ENCODE measurements around the gene STK32C. TPM values are rescaled to one million over a fixed set of nuclear protein-coding genes. Genes with fewer than 3 reads are reported as not detected.

The STK32C gene
- polyA plus RNA-seq, 4 donors: 11.2 to 17.3 (median 14.6) TPM

- no peak for DNase-seq (ENCODE audit: low read depth in 4 of 4, low spot score in 2 of 4)
Observed at GRCh38 chr10:132250481-132251475, 57.0 kb downstream of the STK32C start.

DNA sequence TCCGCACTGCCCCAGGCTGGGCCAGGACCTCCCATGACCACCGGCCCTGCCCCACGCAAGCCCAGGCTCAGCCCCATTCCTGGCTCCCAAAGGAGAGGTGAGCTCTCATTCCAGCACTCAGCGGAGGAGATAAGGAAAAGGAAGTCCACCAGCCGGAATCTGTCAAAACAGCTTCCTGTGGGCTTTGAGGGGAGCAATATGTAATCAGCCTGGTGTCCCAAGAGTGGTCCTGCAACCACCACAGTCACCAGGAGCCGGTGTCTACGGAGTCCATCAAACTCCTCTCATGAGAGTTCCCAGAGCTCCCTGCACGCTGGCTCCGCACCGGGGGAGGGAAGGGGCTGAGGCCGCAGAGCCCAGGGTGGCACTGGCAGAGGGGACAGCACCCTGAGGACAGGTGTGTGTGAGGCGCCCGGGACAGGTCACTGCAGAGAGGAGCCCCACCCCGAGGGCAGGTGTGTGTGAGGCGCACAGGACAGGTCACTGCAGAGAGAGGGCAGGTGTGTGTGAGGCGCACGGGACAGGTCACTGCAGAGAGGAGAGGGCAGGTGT lies 57.9 kb downstream of the STK32C start:
- no peak for DNase-seq (ENCODE audit: low read depth in 4 of 4, low spot score in 2 of 4)

DNA sequence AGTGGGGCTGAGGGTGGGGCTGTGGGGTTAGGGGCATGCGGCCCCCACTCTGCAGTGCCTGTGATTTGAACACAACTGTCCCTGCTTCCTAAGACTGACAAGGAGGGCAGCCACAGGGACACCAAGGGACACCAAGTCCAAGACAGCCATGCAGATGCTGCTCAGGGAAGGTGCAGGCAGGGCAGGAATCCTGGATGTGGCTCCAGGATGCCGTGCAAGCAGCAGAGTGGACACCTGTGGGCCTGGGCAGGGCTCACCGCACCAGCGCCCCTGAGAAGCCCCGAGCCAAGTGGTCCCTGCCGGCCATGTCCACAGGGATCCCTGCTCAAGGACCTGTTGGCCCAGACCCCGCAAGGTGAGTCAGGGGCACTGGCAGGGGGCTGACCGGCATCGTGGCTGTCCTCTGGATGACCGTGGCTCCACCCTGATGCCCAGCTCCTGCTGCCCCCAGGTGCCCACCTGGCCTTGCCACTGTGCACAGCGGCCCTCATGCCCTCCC lies 58.5 kb downstream of the STK32C start:
- DNase-seq (ENCODE audit: low read depth in 4 of 4, low spot score in 2 of 4): no peak

DNA sequence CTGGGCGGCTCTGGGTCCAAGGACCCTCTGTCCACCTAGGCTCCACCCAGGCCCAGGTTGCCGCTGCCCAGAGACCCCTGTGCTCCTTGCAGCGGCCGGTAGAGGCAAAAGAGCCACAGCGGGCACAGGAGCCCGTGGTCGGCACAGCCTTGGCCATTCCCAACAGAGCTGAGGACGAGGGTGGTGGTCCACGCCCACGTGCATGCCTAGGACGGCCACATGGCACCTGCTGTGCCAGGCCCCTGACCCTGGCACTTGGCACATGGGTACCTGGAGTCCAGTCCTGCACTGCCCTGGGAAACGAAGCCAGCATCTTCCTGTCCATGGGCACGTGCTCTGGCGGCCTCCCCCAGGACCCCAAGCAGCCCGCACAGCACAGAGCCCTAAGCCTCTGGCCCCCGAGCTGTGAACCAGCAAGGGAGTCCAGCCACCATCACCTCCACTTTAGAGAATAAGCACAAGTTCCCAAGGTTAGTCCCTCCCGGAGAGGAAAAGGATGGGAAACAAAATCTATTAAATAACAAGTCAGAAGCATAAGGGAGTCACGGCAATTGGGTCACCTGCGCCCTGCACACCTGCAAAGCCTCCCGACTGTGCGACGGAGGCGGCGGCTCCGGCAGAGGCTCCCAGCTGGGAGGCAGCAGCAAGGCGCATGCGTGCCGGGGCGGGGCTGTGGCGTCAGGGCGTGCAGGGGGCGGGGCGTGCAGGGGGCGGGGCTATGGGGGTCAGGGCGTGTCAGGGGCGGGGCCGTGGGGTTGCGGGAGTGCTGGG lies 59.1 kb downstream of the STK32C start:
- no peak for DNase-seq (ENCODE audit: low read depth in 4 of 4, low spot score in 2 of 4)

DNA sequence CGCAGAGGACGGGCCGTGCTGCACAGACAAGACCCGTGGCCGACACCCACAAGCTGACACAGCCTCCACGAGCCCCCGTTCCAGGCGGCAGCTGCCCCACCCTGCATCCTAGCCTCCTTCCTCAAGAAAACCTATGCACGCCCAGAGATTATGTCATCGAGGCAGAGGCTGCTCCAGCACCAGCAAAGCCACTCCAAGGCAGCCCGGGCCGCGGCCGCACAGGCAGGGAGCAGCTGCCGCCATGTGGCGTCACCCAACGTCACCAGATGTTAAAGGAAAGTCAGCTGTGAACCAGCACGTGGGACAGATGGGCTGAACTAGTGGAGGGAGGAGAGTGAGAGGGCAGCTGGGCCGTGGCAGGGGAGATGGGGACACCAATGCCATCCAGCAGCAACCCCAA lies 59.8 kb downstream of the STK32C start:
- no peak for DNase-seq (ENCODE audit: low read depth in 4 of 4, low spot score in 2 of 4)

DNA sequence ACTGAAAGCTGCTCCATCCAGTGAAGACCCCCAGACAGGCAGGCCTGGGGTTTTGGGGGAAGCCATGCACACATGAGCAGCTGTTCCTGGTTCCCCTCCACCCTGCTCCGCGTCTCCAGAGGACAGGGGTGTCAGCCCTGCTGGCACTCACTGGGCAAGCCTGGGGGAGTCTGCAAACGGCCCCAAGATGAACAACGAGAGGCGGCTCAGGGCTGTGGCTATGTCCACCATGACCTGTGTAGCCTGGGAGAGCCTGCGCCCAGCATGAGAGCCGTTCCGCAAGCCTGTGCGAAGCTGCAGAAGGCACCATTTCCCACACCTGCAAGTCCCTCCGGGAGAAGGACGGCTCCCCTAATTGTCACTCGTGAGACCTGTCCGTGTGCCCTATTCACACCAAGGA lies 61.5 kb downstream of the STK32C start:
- no peak for DNase-seq (ENCODE audit: low read depth in 4 of 4, low spot score in 2 of 4)

GRCh38 chr10:132245056-132245455 lies 62.7 kb downstream of the STK32C start:
- no peak for DNase-seq (ENCODE audit: low read depth in 4 of 4, low spot score in 2 of 4)

DNA sequence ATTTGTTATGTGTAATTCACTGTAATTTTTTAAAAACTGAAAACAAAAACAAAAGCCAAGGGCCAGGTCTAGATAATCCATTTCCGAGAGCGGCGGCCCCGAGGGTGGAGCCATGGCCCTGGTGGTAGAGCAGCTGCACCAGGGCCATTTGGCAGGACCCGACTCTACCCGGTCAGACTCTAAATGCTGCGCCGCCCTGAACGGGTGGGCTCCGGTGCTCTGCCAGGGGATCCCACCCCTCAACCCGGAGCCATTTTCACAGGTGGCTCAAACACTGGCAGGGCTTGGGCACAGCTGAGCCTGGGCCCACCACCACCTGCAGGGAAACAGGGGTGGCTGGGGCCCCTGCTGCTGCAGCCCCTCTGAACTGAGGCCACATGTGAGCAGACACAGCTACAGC lies 64.1 kb downstream of the STK32C start:
- DNase-seq (ENCODE audit: low read depth in 4 of 4, low spot score in 2 of 4): no peak

DNA sequence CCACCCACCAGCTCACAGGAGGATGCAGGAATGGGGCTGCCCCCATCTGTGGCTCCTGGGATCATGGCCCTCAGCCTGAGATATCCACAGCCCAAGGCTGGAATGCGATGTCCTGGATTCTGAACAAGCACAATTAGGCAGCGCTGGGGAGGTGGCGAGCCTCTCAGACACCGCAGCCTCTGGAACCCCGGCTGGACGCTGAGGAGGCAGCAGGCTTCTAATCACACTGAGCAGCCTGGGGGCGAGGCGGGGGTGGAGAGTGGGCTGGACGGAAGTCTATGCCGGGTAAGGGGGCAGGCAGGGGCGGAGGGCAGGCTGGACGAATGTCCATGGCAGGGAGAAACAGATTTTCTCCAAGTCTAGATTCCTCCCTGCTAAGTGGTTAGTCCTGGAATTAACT lies 64.6 kb downstream of the STK32C start:
- DNase-seq (ENCODE audit: low read depth in 4 of 4, low spot score in 2 of 4): no peak

GRCh38 chr10:132242103-132242840 lies 65.5 kb downstream of the STK32C start:
- DNase-seq (ENCODE audit: low read depth in 4 of 4, low spot score in 2 of 4): no peak

- no peak for DNase-seq (ENCODE audit: low read depth in 4 of 4, low spot score in 2 of 4)
Observed at GRCh38 chr10:132241496-132241895, 66.3 kb downstream of the STK32C start.

DNA sequence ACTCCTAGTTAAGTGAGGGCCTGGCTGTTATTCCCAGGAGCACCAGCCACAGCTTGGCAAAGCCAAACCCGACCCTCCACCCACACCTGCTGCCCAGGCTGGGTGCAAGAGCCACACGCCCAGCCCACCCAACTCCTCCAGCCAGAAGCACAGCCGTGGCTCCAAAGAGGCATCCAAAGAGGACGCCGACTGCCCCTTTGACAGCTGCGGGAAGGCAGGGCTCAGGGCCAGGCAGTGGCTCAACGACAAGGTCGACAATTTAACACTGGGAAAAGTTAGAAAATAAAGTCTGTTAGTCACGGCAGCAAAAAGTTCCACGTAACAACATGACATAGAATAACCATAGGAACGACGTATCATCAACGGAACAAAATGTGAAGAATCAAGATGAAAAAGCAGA lies 66.7 kb downstream of the STK32C start:
- no peak for DNase-seq (ENCODE audit: low read depth in 4 of 4, low spot score in 2 of 4)

DNA sequence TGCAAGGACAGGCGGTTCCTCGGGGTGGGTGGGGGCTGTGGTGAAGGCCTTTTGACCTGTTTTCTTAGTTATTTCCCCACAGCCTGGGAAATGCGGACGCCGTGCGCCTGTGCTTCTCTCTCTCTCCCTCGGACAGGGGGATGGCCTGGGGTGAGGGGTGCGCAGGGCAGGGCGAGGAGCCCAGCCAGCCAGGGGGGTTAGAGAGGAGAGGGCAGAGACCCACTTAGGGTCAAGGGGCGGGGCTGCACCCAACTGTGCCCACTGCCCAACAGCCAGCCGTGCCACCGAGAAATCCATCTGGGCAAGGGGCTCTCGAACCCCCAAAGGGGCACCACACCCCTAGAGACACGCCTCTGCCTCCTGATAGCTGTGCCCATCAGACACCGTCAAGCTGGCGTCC lies 67.2 kb downstream of the STK32C start:
- DNase-seq (ENCODE audit: low read depth in 4 of 4, low spot score in 2 of 4): no peak

GRCh38 chr10:132240156-132240555 lies 67.6 kb downstream of the STK32C start:
- no peak for DNase-seq (ENCODE audit: low read depth in 4 of 4, low spot score in 2 of 4)

DNA sequence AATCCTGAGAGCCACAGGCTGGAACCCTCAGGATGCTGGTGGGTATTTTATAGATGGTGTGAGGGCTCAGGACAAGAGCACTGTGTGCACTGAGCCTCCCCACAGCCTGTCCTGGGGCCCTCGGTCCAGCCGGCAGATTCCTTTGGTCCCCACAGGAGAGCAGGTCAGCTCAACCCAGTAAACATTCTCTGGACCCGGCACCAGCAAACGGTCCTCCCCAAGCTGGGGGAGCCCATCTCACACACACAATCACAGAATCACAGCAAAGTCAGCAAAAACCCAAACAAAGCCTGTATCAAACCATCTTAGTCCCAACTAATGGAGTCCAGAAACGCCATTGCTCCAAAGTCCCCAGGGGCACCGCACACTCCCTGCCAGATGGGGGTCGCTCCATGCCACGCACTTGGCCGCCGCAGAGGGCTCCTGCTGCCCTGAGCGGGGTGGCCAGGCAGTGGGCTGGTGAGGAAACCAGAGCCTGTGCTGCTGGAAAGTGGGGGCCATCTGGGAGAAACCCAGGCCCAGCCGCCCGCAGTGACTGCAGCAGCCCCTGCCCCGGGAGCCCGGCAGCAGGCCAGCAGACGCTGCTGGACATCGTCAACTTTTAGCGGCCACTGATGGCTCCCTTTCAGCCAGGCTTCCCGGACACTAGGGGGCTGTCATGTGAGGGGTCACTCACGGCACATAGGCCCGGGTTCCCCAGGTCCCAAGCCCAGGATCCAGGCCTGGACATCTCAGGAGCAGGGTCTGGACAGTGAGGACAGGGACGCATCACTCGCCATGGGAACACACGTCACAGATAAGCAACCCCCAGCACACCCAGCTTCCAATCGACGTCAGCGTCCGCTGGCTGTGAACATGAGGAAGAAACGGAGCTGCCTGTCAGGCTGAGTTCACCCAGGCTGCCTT lies 68.4 kb downstream of the STK32C start:
- no peak for DNase-seq (ENCODE audit: low read depth in 4 of 4, low spot score in 2 of 4)

GRCh38 chr10:132238371-132239125 lies 69.2 kb downstream of the STK32C start:
- no peak for DNase-seq (ENCODE audit: low read depth in 4 of 4, low spot score in 2 of 4)

GRCh38 chr10:132237871-132238270 lies 69.9 kb downstream of the STK32C start:
- no peak for DNase-seq (ENCODE audit: low read depth in 4 of 4, low spot score in 2 of 4)

DNA sequence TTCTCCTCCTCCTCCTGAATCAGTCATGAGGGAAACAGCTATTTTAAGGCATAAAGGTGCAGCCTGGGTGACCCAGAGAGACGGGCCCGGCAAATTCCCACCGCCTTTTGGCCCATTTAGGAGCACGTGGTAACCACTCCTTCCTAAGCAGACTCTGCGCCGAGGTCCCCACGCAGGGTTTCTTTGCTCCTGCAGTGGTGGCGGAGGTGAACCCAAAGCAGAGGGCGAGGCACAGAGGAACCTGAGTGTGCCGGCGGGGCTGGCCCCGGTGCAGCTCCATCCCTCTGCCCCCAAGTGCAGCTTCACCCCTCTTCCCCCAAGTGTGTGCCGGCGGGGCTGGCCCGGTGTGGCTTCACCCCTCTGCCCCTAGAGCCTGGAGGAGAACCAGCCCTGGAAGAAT lies 70.4 kb downstream of the STK32C start:
- DNase-seq (ENCODE audit: low read depth in 4 of 4, low spot score in 2 of 4): no peak

DNA sequence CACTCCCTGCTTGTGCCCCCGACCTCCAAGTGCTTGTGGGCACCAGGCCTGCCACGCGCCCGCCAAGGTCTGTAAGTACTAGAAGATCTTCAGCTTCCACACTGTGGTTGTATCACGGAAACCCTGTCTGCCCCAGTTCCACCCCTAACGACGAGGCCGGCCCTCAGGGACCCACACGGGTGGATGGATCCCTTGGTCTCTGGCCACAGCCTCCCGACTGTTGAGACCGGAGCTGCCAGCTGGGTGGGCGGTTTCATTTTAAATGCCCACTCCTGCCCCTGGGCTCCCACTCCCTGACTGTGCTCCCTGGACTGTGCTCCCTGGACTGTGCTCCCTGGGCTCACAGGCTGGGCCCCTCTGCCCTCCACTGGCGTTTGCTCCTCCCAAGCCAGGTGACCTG lies 70.9 kb downstream of the STK32C start:
- DNase-seq (ENCODE audit: low read depth in 4 of 4, low spot score in 2 of 4): no peak
